Astrocyte of the spinal cord (primary cell): ENCODE measurements around the gene NHLH1.
"Not testable (repeated sequence)": the region's sequence is repeated elsewhere in the genome, so short reads cannot be mapped to it uniquely, and the experiment has no call there.

Experiments used
- DNase-seq: peaks from one replicate; pipeline ENCODE4 v3.0.0; 2011; ENCODE audit warnings: low read depth, low spot score
- H3K4me3 ChIP-seq: 2 replicates; pipeline ENCODE4 v1.5.1; 2011; ENCODE audit warnings: low read depth, mild to moderate bottlenecking, low read length, moderate library complexity
- in situ Hi-C: cut with HindIII; loops from 2 replicates; pipeline ENCODE4 v1.10.0; 2017; ENCODE audit warnings: low sequenced_read_pairs
- TF ChIP-seq, protein P1 (sequence below): IDR thresholded peaks from 2 replicates; pipeline ENCODE4 v1.5.1; 2012; ENCODE audit warnings: low read depth, mild to moderate bottlenecking, low read length, inconsistent platforms

NHLH1 gene

DNA sequence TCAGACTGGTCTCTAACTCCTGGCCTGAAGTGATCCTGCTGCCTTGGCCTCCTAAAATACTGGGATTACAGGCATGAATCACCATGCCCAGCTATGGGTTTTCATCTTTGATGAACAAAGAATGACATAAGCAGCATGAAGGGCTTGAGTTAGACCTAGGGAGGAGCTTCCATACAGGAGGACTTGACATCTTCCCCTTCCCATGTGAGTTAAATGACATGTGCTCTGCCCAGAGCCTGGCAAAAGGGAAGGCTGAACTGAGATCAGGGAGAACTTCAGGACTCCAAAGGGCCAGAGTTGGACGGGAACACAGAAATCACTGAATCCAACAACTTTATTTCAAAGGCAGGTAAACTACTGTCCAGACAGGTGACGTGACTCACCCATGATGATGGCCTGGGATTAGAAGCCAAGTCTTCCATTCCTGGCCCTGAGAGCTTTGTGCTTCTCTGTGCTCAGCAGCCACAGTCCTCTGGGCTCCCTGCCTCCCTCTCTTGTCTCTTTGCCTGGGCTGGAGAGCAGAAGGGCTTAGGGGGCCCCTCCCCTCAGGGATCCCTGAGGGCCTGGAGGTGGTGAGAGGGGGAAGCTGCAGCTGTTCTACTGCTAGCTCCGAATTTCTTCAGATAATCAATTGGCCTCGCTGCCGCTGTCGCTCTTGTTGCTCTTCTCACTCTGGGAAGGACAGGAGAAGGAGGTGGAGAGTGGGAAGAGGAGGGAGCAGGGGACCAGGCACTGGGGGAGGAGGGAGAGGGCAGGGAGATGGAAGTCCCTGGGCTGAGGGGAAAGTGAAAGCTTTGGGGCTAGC lies 7.6 kb downstream of the NHLH1 start:
- no peak overlapping the region for H3K4me3 ChIP-seq
- no peak for DNase-seq
- TF ChIP-seq, protein P1, sequence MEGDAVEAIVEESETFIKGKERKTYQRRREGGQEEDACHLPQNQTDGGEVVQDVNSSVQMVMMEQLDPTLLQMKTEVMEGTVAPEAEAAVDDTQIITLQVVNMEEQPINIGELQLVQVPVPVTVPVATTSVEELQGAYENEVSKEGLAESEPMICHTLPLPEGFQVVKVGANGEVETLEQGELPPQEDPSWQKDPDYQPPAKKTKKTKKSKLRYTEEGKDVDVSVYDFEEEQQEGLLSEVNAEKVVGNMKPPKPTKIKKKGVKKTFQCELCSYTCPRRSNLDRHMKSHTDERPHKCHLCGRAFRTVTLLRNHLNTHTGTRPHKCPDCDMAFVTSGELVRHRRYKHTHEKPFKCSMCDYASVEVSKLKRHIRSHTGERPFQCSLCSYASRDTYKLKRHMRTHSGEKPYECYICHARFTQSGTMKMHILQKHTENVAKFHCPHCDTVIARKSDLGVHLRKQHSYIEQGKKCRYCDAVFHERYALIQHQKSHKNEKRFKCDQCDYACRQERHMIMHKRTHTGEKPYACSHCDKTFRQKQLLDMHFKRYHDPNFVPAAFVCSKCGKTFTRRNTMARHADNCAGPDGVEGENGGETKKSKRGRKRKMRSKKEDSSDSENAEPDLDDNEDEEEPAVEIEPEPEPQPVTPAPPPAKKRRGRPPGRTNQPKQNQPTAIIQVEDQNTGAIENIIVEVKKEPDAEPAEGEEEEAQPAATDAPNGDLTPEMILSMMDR, result no peak
- in situ Hi-C loops, result no loop called here

DNA sequence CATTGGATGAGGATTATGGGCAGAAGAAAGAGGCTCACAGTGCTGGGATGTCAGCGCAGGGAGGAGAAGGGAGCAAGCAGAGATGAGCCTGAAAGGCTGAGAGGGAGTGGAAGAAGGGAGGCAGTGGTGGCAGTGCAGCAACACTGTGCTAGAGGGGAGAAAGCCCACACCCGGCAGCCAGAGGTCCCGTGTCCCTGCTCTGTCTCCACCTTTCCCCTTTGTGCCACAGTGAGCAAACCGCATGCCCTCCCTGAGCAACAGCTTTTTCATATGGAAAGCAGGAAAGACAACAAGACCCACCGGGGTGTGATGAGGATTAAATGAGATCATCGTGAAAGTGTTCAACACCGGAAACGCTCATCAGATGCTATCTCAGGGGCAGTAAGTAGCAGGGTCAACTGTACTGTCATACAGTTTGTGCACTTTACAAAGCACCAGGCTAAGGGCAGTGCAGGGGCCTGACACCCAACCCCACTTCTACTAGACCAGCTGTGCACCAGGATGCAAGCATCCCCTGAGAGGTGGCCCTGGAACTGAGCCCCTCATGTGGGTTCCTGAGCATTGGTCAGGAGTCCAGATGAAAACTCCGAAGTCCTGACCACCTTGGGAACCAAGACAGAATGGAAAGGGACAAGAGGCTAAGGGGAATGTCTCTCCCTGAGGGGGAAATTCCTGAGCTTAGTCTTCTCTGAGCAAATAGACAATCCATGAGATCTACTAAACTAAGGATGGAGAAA lies 9.1 kb downstream of the NHLH1 start:
- no peak for DNase-seq
- no peak overlapping the region for H3K4me3 ChIP-seq
- in situ Hi-C loops, result no loop called here
- TF ChIP-seq, protein P1, result no peak

DNA sequence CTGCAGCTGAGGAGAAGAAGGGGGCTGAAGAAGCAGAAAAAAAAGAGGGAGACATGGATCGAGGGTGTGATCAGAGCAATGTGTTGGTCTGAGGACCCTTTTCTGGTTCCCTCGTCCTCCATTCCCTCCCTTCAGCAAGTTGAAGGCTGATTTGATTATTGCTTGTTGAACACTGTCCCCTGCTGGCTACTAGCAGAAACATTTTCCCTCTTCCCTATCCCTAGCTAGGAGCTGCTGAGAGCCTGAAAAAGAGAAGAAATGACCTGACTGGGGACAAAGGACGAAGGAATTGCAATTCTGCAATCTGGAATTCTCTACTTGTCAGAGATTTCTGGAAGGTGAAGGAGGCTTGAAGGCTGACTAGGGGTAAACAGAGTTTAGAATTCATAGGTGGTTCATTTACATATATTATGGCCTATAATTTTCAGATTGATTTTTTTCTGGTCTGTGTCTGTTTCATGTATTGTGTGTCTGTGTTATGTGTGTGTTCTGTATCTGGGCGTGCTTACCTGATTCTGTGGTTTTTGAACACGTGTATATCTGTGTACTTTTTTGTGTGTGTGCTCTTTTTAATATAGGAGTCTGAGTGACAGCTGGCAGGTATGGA lies 9.8 kb downstream of the NHLH1 start:
- TF ChIP-seq, protein P1, result peak; percentile 96
- in situ Hi-C loops, result no loop called here
- no peak overlapping the region for H3K4me3 ChIP-seq
- peak; percentile 68 for DNase-seq

DNA sequence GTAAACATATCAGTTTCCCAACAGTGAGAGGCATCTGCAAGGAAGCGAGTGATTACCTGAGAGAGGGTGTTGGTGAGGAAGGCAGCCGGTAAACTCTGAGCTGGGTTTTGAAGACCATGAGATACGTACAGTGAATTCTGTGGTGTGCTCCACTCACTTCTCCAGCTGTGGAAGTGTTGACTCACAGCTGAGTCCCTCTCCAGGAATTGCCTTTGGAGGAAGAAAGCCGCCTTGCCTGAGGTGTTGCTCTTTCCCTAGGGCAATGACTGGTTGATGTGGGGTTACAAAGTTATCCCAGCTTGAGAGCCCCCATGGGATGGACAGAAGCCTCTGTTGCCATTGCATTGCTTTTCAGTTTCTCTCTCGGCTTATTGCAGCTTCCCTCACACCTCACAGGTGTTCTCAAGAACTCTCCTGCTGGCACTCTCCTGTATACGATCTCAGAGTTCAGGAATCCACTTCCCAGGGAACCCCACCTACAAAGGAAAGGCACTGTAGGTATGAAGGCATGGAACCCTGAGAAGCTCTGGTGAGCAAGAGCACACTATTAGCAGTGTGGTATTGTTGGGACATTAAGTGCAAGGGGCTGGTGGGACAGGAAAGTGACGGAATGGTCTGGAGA lies 10.8 kb downstream of the NHLH1 start:
- TF ChIP-seq, protein P1, result no peak
- in situ Hi-C loops, result no loop called here
- H3K4me3 ChIP-seq, result no peak overlapping the region
- DNase-seq, result peak; percentile 28

DNA sequence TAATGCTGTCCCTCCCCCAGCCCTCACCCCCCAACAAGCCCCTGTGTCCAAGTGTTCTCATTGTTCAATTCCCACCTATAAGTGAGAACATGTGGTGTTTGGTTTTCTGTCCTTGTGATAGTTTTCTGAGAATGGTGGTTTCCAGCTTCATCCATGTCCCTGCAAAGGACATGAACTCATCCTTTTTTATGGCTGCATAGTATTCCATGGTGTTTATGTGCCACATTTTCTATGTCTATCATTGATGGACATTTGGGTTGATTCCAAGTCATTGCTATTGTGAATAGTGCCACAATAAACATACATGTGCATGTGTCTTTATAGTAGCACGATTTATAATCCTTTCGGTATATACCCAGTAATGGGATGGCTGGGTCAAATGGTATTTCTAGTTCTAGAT lies 17.9 kb downstream of the NHLH1 start:
- DNase-seq, in situ Hi-C loops, H3K4me3 ChIP-seq: not testable (repeated sequence)

DNA sequence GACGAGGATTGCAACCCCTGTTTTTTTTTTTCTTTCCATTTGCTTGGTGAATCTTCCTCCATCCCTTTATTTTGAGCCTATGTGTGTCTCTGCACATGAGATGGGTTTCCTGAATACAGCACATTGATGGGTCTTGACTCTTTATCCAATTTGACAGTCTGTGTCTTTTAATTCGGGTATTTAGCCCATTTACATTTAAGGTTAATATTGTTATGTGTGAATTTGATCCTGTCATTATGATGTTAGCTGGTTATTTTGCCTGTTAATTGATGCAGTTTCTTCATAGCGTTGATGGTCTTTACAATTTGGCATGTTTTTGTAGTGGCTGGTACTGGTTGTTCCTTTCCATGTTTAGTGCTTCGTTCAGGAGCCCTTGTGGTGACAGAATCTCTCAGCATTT lies 21.5 kb downstream of the NHLH1 start:
- in situ Hi-C loops, result not testable (repeated sequence)

DNA sequence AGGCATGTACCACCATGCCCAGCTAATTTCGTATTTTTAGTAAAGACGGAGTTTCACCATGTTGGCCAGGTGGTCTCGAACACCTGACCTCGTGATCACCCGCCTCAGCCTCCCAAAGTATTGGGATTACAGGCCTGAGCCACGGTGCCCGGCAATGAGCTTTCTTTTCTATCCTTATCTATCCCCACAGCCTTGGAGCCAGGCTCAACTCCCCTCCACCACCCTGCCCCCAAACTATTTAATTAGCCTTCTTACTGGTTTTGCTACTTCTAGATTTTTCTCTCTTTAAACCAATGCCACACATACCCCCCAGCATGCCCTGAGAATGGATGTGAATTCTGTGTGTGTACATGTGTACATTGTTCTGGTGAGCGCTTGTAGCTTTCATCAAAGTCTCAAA lies 27.8 kb downstream of the NHLH1 start:
- in situ Hi-C loops, result no loop called here
- H3K4me3 ChIP-seq, result no peak overlapping the region
- TF ChIP-seq, protein P1, result no peak
- no peak for DNase-seq

More for the DNA sequence above, 21.5 kb downstream of the NHLH1 start:
- not testable (repeated sequence) for H3K4me3 ChIP-seq, DNase-seq
